Activated CD4-positive, alpha-beta T cell treated with anti-CD3 and anti-CD28 coated beads, Interleukin-2, amount 50 U/mL, for 48 hours (primary cell): Measurements from ENCODE around the gene PLD4.
"Not testable (repeated sequence)": the region's sequence is repeated elsewhere in the genome, so short reads cannot be mapped to it uniquely, and the experiment has no call there.

Experiments used
- DNase-seq, 2 experiments: peaks; one replicate each; pipeline ENCODE4 v3.0.0-alpha.2; 2020

The PLD4 gene, protein sequence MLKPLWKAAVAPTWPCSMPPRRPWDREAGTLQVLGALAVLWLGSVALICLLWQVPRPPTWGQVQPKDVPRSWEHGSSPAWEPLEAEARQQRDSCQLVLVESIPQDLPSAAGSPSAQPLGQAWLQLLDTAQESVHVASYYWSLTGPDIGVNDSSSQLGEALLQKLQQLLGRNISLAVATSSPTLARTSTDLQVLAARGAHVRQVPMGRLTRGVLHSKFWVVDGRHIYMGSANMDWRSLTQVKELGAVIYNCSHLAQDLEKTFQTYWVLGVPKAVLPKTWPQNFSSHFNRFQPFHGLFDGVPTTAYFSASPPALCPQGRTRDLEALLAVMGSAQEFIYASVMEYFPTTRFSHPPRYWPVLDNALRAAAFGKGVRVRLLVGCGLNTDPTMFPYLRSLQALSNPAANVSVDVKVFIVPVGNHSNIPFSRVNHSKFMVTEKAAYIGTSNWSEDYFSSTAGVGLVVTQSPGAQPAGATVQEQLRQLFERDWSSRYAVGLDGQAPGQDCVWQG

DNA sequence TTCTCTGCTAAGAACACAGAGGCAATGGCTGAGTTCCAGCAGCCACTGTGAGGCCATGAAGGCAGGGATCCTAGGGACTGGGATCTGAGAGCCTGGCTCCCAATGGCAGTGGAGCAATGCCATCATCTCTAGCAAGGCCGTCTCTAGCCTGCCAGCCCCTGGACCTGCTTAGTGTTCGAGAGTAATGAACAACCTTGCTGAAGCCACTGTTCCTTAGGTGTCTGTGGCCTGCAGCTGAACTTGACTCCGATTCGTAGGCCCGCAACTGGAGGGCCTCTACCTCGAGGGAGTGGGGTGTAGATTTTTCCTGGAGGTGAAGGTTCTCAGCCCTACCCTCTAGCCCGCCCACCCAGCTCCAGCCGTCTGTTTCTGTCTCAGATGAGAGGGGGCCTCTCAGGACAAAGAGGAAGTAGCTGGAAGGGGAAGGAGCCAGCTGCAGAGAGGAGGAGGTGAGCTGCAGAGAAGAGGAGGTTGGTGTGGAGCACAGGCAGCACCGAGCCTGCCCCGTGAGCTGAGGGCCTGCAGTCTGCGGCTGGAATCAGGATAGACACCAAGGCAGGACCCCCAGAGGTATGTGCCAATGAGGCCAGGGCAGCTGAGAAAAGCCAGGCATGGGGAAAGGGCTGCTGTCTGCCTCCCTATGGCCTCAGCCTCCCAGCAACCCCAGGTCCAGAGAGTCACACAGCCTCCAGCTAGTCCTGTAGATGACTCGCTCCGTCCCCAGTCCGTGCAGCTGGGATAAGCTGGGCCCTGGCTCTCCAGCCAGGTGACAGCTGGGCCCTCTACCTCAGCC is at the start of gene PLD4:
PLD4 (plus strand) TSS at position 459 of the 793 bp plus-strand sequence. CDS start 2,262 bp downstream, outside the sequence.
- DNase-seq = no peak

DNA sequence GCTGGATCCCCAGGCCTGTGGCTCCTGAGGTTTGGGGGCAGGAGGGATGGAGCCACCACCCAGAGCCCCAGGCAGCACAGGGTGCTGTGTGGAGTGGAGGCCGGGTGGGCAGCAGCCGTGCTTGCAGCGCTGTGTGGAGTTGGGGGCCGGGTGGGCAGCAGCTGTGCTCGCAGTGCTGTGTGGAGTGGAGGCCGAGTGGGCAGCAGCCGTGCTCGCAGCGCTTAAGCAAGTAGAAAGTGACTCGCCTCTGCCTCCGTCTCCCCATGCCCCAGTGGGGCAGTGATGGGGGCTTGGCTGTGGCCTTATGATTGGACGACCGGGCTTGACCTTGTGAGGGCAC is 49.3 kb upstream of the PLD4 start:
- no peak for DNase-seq

DNA sequence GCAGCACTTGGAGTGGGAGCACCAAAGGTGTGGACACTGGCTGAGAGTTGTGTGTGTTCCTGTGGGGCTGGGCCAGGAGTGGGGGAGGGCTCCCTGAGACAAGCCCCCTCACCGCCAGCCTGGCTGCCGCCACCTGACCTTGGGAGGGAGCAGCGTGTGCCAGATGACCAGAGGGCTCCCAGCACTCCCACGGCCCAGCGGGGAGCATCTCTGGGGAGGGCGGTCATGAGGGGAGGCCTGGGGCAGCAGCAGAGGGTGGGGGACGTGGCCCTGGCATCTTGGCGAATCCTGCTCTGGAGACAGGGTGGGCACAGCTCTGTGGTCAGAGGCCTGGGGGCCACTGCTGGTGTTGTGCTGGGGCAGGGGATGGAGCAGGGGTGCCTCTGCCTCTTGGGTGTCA is 48.9 kb upstream of the PLD4 start:
- DNase-seq = no peak

DNA sequence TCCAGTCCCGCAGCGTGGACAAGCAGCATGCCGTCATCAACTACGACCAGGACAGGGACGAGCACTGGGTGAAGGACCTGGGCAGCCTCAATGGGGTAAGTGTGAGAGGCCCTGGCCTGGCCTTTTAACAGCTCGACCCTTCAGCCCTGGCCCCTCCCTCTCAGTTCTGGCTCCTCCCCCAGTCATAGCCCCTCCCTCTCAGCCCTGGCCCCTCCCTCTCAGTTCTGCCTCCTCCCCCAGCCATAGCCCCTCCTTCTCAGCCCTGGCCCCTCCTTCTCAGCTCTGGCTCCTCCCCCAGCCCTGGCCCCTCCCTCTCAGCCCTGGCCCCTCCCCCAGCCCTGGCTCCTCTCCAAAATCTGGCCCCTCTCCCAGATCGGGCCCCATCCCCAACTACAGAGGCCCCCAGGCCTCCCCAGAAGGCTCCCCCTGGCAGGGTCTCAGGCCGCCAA is 48.4 kb upstream of the PLD4 start:
- peak; percentile 43 to 56 for DNase-seq

DNA sequence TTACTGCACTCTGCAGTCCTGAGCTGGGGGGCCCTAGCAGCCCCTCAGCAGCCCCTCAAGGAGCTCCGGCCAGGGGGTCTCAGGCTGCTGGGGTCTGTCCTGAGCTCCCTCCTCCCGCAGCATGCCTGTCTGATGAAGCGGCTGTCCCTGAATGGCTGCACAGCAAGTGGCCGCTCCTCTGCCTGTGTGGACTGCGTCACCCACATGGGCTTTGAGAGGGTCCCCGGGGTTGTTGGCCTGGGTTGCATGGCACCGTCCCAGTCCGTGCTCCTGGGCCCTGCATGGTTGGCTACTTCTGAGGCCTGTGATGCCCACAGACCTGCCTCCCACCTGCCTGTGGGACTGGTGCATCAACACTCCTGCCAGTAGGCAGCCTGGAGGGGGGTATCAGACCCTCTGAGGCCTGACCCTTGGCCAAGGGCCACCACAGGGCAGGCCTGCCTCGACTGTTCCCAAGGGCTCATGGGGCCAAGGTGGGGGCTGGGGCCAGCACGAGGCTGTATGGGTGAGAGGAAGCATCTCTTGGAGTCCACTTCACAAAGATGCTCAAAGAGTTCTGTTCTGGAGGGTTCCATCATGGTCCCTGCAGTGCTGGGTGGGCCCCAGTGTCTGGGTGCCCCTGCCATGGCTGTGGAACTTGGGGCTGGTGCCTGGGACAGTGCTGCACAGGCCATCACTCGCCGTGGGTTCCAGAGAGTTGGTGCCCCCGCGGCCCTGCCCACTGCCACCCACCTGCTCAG is 47.4 kb upstream of the PLD4 start:
- no peak for DNase-seq

DNA sequence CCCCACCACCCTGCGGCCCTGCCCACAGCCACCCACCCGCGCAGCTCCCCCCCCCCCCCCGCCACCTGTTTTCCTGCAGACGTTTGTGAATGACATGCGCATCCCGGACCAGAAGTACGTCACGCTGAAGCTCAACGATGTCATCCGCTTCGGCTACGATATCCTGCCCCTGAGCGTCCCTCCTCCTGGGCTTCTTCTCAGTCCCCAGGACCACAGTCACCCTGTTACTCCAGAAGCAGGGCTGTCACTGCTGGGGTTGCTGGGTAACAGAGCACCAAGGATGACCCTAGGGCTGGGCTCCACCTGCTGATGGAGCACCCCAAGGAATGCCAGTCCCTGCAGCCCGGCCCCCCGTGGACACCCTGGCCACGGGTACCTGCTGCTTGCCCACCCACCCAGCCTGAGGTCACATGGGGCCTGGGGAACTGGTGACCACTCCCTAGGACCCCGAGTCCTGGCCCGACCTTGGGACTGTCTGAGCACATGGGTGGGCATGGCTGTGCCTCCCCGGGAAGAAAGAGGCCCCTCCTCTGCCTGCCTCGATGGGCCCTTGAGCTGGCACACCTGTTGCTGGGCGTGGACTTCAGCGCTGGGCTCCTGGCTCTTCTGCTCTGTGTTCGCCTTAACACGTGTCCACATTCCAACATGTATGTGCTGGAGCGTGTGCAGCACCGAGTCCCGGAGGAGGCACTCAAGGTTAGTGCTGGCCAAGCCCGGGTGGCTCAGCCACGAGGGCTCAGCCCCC is 46.7 kb upstream of the PLD4 start:
- no peak for DNase-seq

DNA sequence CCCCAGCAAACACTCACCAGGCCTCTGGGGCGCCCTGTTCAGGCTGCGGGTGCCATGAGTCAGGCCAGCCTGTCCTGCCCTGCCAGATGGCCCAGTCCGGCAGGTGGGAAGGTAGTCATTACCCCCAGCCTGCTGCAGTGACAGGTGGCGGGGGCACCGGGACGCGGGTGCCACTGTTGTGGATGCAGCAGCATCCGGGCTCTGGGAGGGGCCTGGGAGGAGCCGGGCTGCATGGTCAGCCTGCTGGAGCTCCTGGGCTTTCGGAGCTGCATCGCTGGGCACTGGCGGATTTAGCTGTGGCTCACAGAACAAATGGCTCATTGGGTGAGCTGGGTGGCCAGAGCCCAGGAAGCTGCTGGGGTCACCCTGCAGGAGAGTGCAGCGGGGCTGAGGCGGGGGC is 46.1 kb upstream of the PLD4 start:
- DNase-seq = no peak

DNA sequence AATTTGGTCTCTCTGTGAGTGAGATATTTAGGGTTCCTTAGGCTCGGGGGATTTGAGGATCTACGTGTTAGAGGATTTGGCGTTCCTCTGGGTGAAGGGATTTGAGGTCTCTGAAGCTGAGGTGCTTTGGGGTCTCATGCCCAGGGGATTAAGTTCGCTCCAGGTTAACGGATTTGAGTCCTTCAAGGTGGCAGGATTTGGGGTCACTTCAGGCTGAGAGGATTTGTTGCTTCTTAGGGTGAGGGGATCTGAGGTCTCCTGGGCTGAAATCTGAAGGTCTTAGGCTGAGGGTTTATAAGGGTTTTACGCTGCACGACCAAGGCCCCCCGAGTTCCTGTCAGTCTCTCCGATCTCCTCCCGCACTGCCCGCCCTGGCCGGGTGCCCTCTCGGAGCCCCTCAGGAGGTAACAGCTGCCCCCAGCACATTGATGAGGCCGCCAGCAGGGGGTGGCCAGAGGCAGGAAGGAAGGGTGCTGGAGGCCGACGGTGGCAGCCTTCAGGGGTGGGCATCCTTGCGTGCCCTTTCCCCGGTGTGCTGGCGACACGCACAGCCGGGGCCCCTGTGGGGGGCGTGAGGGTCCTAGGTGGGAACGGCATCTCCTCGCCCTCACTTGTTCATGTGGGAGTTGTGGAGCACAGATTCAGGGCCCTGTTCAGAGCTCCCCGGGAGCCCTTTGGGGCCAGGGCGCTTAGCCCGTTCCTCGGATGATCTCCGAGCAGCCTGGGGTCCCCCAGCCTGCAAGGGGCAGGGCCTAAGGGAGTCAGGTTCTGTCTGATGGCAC is 45.3 kb upstream of the PLD4 start:
- no peak for DNase-seq

DNA sequence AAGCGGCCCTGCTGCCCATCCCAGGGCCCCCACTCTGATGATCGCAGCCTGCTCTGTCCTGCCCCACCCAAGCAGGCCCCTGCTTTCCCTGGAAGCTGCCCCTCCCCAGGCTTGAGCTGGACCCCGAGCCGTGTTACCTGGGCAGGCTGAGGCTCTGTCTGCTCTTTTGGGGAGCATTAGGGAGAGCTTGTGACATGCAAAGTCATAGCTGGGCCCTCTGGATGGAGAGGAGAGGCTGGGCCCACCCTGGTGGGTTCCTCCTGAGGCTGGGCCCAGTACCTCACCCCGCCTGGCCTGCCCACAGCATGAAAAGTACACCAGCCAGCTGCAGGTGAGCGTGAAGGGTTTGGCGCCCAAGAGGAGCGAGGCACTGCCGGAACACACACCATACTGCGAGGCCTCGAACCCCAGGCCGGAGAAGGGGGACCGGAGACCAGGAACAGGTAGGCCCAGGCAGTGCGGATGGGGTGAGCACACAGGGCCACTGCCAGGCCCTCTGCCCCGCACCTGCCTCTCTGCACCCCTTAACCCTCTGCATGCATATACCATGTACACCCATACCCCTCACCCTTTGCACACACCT is 44.6 kb upstream of the PLD4 start:
- DNase-seq = no peak

DNA sequence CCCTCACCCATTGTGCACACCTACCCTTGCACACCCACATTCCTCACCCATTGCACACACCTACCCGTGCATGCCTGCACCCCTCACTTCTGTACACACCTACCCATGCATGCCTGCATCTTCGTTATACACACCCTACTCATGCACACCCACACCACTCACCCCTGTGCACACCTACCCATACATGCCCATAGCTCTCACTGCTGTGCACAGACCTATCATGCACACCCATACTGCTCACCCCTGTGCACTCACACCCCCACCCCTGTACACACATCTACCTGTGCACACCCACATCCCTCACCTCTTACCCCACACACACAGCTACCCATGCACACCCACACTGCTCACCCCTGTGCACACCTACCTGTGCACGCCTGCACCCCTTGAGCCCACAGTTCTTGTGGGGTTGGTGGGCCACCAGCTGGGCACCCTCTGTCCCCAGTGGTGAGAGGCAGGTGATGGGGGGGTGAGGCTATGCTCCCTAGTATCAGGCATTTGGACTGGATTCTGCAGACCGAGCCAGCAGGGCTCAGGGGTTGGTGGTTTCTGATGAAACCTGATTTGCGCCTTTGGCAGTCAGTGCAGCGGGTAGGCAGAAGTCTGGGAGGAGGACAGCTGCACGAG is 44.0 kb upstream of the PLD4 start:
- no peak for DNase-seq

DNA sequence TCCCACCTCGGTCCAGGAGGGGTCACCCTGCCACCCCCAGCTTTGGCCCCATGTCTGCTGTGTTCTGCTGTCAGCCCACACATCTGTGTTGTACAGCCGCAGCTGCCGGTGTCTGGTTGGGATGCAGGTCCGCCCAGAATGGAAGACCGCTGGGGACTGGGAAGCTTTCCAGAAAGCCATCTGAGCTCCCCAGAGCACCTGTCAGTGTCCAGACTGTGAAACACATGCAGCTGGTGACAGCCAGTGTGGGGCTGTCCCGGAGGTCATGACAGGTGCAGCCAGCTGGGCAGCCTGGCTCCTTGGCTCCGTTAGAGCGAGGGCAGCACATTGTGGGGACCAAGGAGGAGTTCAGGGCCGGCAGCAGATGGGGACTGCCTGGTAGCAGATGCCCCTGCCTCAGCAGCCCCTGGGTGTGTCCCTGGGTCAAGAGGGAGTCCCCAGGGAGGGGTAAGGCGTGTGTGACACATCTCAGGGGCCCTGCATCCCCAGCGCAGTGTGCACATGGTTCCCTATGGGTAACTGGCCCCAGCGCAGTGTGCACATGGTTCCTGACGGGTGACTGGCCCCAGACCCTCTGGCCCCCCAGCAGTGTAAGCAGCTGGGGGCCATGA is 43.2 kb upstream of the PLD4 start:
- DNase-seq = no peak

DNA sequence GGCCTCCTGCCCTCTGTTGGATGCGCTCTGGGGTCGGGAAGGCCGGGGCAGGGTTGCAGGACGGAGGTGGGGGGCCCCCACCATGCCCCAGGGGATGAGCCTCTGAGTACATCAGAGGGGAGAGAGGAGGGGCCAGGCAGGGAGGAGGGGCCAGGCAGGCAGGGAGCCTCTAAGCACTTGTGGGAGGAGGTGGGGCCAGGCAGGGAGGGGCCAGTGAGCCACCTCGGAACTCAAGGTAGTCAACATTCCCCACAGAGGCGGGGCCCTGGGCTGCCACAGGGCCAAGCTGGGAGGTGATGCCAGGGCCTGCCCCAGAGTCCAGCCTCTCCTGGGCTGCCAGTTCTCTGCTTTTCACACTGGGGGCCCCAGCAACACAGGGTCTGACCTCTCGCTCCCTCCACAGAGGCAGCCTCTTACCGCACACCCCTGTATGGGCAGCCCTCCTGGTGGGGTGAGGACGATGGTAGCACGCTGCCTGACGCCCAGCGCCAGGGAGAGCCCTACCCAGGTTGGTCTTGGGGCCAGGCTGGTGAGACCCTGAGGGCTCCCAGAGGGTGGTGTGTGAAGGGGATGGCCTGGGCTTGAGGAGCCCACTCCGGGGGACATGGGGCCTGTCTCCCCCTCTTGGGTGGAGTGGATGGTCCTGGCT is 42.2 kb upstream of the PLD4 start:
- DNase-seq = peak; percentile 29 to 41

DNA sequence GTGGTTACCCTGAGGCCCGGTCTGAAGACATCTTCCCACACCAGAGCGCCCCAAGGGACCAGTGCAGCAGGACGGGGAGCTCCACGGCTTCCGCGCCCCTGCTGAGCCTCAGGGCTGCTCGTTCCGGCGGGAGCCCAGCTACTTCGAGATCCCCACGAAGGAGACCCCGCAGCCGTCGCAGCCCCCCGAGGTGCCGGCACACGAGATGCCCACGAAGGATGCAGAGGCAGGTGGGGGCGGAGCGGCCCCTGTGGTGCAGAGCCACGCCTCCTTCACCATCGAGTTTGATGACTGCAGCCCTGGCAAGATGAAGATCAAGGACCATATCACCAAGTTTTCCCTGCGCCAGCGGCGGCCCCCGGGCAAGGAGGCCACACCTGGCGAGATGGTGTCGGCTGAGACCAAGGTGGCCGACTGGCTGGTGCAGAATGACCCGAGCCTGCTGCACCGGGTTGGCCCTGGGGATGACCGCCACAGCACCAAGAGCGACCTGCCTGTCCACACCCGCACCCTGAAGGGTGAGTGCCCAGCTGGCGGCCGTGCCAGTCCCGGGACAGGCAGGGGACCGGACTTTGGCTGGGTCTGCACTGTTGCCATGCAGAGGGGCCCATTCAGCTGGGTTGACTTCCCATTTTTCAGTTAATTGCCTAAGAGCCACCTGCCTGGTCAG is 41.6 kb upstream of the PLD4 start:
- DNase-seq = no peak

DNA sequence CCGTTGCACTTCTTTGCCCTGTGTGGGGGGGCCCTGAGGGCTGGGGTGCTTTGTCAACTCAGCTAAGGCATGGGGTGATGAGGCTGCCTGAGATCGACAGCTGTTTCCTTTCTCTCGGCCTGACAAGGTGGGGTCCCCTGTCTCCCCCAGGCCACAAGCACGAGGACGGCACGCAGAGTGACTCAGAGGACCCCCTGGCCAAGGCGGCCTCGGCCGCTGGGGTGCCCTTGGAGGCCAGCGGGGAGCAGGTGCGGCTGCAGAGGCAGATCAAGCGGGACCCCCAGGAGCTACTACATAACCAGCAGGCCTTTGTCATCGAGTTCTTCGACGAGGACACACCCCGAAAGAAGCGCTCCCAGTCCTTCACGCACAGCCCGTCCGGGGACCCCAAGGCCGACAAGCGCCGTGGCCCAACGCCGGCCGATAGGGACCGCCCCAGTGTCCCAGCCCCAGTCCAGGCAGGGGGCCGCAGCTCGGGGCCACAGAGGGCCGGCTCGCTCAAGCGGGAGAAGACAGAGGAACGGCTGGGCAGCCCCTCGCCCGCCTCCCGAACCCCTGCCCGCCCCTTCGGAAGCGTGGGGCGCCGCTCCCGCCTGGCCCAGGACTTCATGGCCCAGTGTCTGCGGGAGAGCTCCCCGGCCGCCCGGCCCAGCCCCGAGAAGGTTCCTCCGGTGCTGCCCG is 40.9 kb upstream of the PLD4 start:
- DNase-seq = no peak

DNA sequence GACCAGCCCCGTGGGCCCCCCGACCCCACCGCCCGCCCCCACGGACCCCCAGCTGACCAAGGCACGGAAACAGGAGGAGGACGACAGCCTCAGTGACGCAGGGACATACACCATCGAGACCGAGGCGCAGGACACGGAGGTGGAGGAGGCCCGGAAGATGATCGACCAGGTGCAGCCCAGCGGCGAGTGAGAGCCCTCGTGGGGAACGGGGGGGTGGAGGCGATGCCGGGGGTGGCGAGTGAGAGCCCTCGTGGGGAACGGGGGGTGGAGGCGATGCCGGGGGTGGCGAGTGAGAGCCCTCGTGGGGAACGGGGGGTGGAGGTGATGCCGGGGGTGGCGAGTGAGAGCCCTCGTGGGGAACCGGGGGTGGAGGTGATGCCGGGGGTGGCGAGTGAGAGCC is 40.3 kb upstream of the PLD4 start:
- not testable (repeated sequence) for DNase-seq

DNA sequence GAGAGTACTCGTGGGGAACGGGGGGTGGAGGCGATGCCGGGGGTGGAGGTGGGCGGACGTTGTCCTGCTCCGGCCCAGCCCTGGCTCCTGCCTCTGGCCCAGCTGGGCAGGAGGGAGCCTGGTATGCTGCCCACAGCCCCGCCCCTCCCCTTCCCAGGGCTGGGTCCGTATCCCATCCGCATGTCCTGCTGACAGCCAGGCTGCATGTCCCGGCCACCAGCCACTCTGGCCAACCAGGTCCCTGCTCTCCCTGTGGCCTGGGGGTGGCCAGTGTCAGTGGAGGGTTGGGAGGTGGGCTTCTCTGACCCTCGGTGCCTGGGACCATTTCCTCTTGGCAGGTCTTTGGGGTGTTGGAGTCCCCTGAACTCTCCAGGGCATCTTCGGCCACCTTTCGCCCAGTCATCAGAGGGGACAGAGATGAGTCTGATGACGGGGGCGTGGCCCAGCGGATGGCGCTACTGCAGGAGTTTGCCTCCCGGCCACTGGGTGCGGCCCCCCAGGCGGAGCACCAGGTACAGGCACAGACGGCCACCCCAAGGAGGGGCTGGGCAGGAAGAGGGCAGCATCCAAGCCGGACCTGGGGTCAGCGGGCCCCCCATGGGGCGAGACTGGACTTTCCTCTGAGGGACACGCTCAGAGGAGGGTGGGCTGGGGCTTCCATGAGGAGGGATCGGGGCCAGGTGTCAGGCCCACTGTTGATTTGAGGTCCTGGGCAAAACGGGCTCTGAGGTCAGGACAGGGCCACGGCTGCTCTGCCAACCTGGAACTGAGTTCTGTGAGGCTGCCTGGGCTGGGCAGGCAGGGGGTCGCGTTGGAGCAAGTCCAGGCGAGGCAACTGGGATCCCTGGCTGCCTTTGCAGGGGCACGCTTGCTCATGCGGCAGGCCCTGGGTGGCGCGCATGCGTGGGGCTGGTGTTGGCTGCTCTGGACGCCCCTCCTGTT is 39.4 kb upstream of the PLD4 start:
- DNase-seq = no peak

DNA sequence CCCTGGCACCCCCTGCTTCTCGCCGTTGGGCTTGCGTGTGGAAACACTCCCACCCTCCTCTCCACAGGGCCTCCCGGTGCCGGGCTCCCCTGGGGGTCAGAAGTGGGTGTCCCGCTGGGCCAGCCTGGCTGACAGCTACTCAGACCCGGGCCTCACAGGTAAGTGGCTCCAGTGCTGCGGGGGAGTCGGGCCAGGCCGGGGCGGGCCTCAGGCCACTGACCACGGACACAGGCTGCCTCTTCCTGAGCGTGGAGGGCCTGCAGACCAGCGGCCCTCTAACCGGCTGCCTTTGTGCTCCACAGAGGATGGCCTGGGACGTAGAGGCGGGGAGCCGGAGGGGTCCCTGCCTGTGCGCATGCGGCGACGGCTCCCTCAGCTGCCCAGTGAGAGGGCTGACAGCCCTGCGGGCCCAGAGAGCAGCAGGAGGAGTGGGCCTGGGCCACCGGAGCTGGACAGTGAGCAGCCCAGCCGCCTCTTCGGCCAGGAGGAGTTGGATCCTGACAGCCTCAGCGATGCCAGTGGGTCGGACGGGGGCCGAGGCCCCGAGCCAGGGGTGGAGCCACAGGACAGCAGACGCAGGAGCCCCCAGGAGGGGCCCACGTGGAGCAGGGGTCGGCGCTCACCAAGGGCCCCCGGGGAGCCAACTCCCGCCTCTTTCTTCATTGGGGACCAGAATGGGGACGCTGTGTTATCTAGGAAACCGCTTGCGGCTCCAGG is 38.5 kb upstream of the PLD4 start:
- DNase-seq = no peak
